Heart left ventricle (tissue), 16 donors: ENCODE results near the gene CD81. TPM values are rescaled to one million over a fixed set of nuclear protein-coding genes. Genes with fewer than 3 reads are reported as not detected.

ENCODE experiments used
- ATAC-seq, 4 donors: fragments of 200-7000 bp; cut with Tn5 transposase; one replicate each; pipeline ENCODE4 v1.9.1; 2020 to 2022; ENCODE audit warnings: moderate library complexity in 4 of 4, mild to moderate bottlenecking in 3 of 4, moderate number of reproducible peaks in 1 of 4
- DNase-seq, 5 donors: peaks; one replicate each; pipeline ENCODE4 v3.0.0-alpha.2; 2020
- H3K27ac ChIP-seq, 12 donors: fragments of 200-600 bp; sonication (generic) in 4 of 12; one replicate each; pipeline versions ENCODE4 v1.5.0 to v1.8.0; 2016 to 2022; ENCODE audit warnings: mild to moderate bottlenecking in 2 of 12
- H3K27me3 ChIP-seq, 9 donors: fragments of 200-600 bp; sonication (generic) in 2 of 9; one replicate each; pipeline versions ENCODE4 v1.5.1 to v1.8.0; 2016 to 2022; ENCODE audit warnings: mild to moderate bottlenecking in 3 of 9
- H3K36me3 ChIP-seq, 9 donors: fragments of 200-600 bp; sonication (generic) in 2 of 9; one replicate each; pipeline versions ENCODE4 v1.5.0 to v1.8.0; 2018 to 2022; ENCODE audit warnings: mild to moderate bottlenecking in 2 of 9
- H3K4me1 ChIP-seq, 12 donors: fragments of 200-600 bp; sonication (generic) in 4 of 12; one replicate each; pipeline versions ENCODE4 v1.5.0 to v1.8.0; 2016 to 2022; ENCODE audit warnings: mild to moderate bottlenecking in 3 of 12
- H3K4me3 ChIP-seq, 12 donors: fragments of 200-600 bp; sonication (generic) in 4 of 12; one replicate each; pipeline versions ENCODE4 v1.5.0 to v1.8.0; 2017 to 2022; ENCODE audit warnings: mild to moderate bottlenecking in 9 of 12, moderate library complexity in 4 of 12
- H3K9me3 ChIP-seq, 12 donors: fragments of 200-600 bp; sonication (generic) in 4 of 12; one replicate each; pipeline versions ENCODE4 v1.5.0 to v1.8.0; 2016 to 2022; ENCODE audit warnings: mild to moderate bottlenecking in 1 of 12
- CTCF ChIP-seq, 12 donors: fragments of 200-600 bp; sonication (generic) in 4 of 12; IDR thresholded peaks; one replicate each; pipeline versions ENCODE4 v1.5.0 to v1.8.0; 2018 to 2022; ENCODE audit warnings: antibody characterized with exemption in 12 of 12, mild to moderate bottlenecking in 5 of 12
- POLR2A ChIP-seq, 2 donors: fragments of 450-650 bp; IDR thresholded peaks; one replicate each; pipeline ENCODE4 v1.6.1; 2017; ENCODE audit warnings: antibody characterized with exemption in 2 of 2, mild to moderate bottlenecking in 2 of 2, moderate library complexity in 2 of 2
- WGBS, 4 donors: extraction: QIAGEN DNeasy Blood & Tissue Kit in 2 of 4; methylation state at CpG; one replicate each; pipeline versions ENCODE4 v1.1.5 to v1.1.7; 2013 to 2018; 5-methylcytosine and 5-hydroxymethylcytosine counted together
- intact Hi-C, 10 donors: fragments of 100-400 bp; cut with DNase I; formaldehyde crosslinking; loops; one replicate each; pipeline versions ENCODE4 v1.11.1 to v1.14.2; 2022
- polyA plus RNA-seq, 2 donors: library from polyadenylated mRNA; stranded (reverse); fragments of 200-250 nt; gene quantifications; one replicate each; pipeline ENCODE4 v1.2.3, GENCODE V29; 2013
- total RNA-seq, 9 donors: library from RNA; depleted of rRNA in 2 of 9; stranded (reverse); fragments of >200 nt in 2 of 9; fragmentation: NEBNext Ultra II Directional in 3 of 9; extraction: Animal tissue kit (Norgen Biotek cat#: 25700) in 3 of 9; gene quantifications; one replicate each; pipeline versions ENCODE4 v1.1.0 to v1.2.4, GENCODE V29; 2016 to 2023
- donor health status: ischemic (EF 13 %, LVEDD 7.1; RV severe dilation, severe dysfunction).
- donor health status: healthy with polysubstance abuse.
- donor health status: DM: no; HTN: yes; CAD: no.
- donor health status: DM: no; HTN: no; CAD: no.
- donor health status: ischemic (EF 25% LVEDD 6.9; RV normal size, moderate dysfunction).
- donor health status: ischemic (EF 25% LVEDD 5.7; RV mildly dilated, moderate dysfunction).
- donor health status: healthy.
- donor health status: DM: yes; HTN: yes; CAD: no.
- donor health status: ischemic (EF 35%, LVEDD 5.7; RV mildly dilated, moderate dysfunction).
- donor health status: nonischemic (EF 11% LVEDD 7.7; RV severe dilation, severe dysfunction).
- donor health status: DM: yes; HTN: yes; CAD: no.
- donor health status: PGD.
- donor health status: ischemic (EF 29% LVEDD 5.4; RV normal size, mild dysfunction).
- donor health status: nonischemic (EF 23%, LVEDD 6.1; RV moderate dilation, normal function).

The CD81 gene
- total and polyA plus RNA-seq, 11 donors: 277 to 994 (median 518) TPM

GRCh38 chr11:2374456-2375201 lies 2.5 kb upstream of the CD81 start:
- H3K27ac ChIP-seq: peak overlapping the region; percentile 38 to 97 (median 82)

GRCh38 chr11:2375341-2375853 lies 1.7 kb upstream of the CD81 start:
- intact Hi-C loops: loop anchor here in 7 of 10 donors (1.0 to 5.0 kb wide), 7 partner anchors 61 to 73 kb away; partner anchors contain the start of gene TSPAN32 (in 2 of the 7)
- Histone ChIP-seq H3K27me3 (no peaks in the 10 kb centered on the region), H3K27ac (peak overlapping the region; percentile 38 to 97 (median 82)), H3K4me1 (peaks cover 8 to 61% (median 26%) of the 10 kb centered on the region in 12 donors), H3K4me3 (peak overlapping the region in 6 of 12 donors; percentile 26 to 40 (median 31)), H3K9me3 (no peaks in the 10 kb centered on the region), H3K36me3 (no peaks in the 10 kb centered on the region)
- peak; percentile 7 to 79 (median 42) for ATAC-seq
- TF ChIP-seq POLR2A (IDR thresholded peaks at IDR 0.05) (no peak), CTCF (IDR thresholded peaks at IDR 0.05) (peak in 5 of 12 donors; percentile 9 to 26 (median 17))
- peak; percentile 73 to 85 (median 77) for DNase-seq
- WGBS, 4 donors: 37 to 55% (median 47%) methylated on average over 5 to 6 of the region's 6 CpGs

More at GRCh38 chr11:2374456-2375201, 2.5 kb upstream of the CD81 start:
- TF ChIP-seq POLR2A (IDR thresholded peaks at IDR 0.05): no peak
- intact Hi-C loops: loop anchor here in 8 of 10 donors (1.0 to 5.0 kb wide), 8 partner anchors 47 to 72 kb away; partner anchors contain the start of gene TSPAN32 (in 2 of the 8)
- Histone ChIP-seq H3K9me3 (no peaks in the 10 kb centered on the region), H3K36me3 (no peaks in the 10 kb centered on the region), H3K4me3 (peak overlapping the region in 7 of 12 donors; percentile 16 to 40 (median 28)), H3K4me1 (peaks cover under 1 to 53% (median 19%) of the 10 kb centered on the region in 12 donors), H3K27me3 (no peaks in the 10 kb centered on the region)
- ATAC-seq: peak; percentile 23 to 74 (median 32)
- WGBS, 4 donors: 58 to 73% (median 64%) methylated on average over 14 to 15 of the region's 15 CpGs
- peak in 2 of 5 donors; percentile 38 to 74 for DNase-seq

GRCh38 chr11:2375964-2376551 lies 1.1 kb upstream of the CD81 start:
- H3K27ac ChIP-seq: peak overlapping the region in 11 of 12 donors; percentile 65 to 97 (median 82)

More at GRCh38 chr11:2375964-2376551, 1.1 kb upstream of the CD81 start:
- intact Hi-C loops: loop anchor here in 7 of 10 donors (1.0 to 5.0 kb wide), 7 partner anchors 61 to 74 kb away; partner anchors contain the start of gene TSPAN32 (in 2 of the 7)
- WGBS, 4 donors: 81 to 90% (median 83%) methylated on average over 13 to 16 of the region's 16 CpGs
- TF ChIP-seq CTCF (IDR thresholded peaks at IDR 0.05) (no peak), POLR2A (IDR thresholded peaks at IDR 0.05) (no peak)
- Histone ChIP-seq H3K36me3 (no peaks in the 10 kb centered on the region), H3K4me3 (no peak overlapping the region), H3K9me3 (no peaks in the 10 kb centered on the region), H3K27me3 (no peaks in the 10 kb centered on the region), H3K4me1 (peaks cover 14 to 67% (median 33%) of the 10 kb centered on the region in 12 donors)
- ATAC-seq (no peak), DNase-seq (peak in 1 of 5 donors; percentile 22)
